Measurements from ENCODE around the gene EDDM3A. TPM values are rescaled to one million over a fixed set of nuclear protein-coding genes. Genes with fewer than 3 reads are reported as not detected.

The EDDM3A gene
- total and polyA plus RNA-seq, 2 of the 13 experiments (the other 11 are each of a cell fraction or from before 2014, with no cell fraction given) = not detected

DNA sequence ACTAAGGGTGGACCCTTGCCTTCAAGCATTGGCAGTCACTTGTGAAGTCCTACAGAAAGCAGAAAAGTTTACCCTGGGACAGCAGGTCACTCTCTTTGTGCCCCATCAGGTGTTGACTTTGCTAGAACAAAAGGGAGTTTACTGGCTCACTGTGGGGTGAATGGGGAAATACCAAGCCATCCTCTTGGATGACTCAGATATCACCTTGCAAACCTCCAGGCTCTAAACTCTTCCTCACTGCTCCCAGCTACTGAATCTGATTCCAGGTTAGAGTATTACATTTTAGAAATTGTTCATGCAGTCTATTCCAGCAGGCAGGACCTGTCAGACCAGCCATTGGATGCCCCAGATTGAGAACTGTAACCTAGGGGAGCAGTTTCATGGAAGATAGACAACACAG, 15.3 kb downstream of the EDDM3A start:
- Histone ChIP-seq H3K4me1 (ENCODE audit: insufficient read depth, low read length) (no peaks in the 10 kb centered on the region), H3K4me3 (replicated peaks in 1 of 3; ENCODE audit: insufficient read depth in 1 of 3, low read depth in 2 of 3, low read length in 3 of 3) (no peak overlapping the region), H2AFZ (ENCODE audit: low read length) (no peak overlapping the region), H3K36me3 (replicated peaks in 1 of 2; ENCODE audit: control insufficient read depth in 1 of 2, insufficient read depth in 2 of 2, low read length in 2 of 2) (no peaks in the 10 kb centered on the region), H3K9ac (ENCODE audit: insufficient read depth, low read depth, low read length) (no peak overlapping the region), H4K20me1 (ENCODE audit: insufficient read depth, low read length) (no peaks in the 10 kb centered on the region), H3K79me2 (ENCODE audit: insufficient read depth, low read length) (no peaks in the 10 kb centered on the region), H3K27me3 (ENCODE audit: control insufficient read depth in 1 of 2, insufficient read depth in 2 of 2, low read length in 2 of 2) (no peaks in the 10 kb centered on the region), H3K4me2 (ENCODE audit: low read depth, low read length) (no peak overlapping the region), H3K27ac (ENCODE audit: extremely low read length, insufficient read depth, low read length) (no peak overlapping the region), H3K9me3 (ENCODE audit: low read length) (no peaks in the 10 kb centered on the region)
- in situ Hi-C loops (cut with HindIII; ENCODE audit: extremely low pct_ligation_motif_present, low pct_unique_long_range_greater_than_20kb) = no loop called here
- DNase-seq (ENCODE audit: low spot score) (no peak), ATAC-seq (no peak), FAIRE-seq (no peak)
- ChIA-PET CTCF (ENCODE audit: low intra/inter-chr PET ratio, low total read pairs) (no interaction called here), POLR2A (no interaction called here)
- intact Hi-C loops (cut with micrococcal nuclease; ENCODE audit: unreplicated experiment) = no loop called here
- TF ChIP-seq, protein P1, sequence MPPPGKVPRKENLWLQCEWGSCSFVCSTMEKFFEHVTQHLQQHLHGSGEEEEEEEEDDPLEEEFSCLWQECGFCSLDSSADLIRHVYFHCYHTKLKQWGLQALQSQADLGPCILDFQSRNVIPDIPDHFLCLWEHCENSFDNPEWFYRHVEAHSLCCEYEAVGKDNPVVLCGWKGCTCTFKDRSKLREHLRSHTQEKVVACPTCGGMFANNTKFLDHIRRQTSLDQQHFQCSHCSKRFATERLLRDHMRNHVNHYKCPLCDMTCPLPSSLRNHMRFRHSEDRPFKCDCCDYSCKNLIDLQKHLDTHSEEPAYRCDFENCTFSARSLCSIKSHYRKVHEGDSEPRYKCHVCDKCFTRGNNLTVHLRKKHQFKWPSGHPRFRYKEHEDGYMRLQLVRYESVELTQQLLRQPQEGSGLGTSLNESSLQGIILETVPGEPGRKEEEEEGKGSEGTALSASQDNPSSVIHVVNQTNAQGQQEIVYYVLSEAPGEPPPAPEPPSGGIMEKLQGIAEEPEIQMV (CRISPR knock-in tag; IDR thresholded peaks at IDR 0.05; ENCODE audit: low read depth) = no peak
- TF ChIP-seq ARID3A (IDR thresholded peaks at IDR 0.05; ENCODE audit: low read depth, low read length) = no peak
- no peak for TF ChIP-seq THAP11 (CRISPR knock-in tag; IDR thresholded peaks at IDR 0.05)
- TF ChIP-seq KLF16 (CRISPR knock-in tag; IDR thresholded peaks at IDR 0.05) = no peak
- no peak for TF ChIP-seq SIX4 (CRISPR knock-in tag; IDR thresholded peaks at IDR 0.05)
- no TSS peak for BruUV-seq (replicated peaks)

DNA sequence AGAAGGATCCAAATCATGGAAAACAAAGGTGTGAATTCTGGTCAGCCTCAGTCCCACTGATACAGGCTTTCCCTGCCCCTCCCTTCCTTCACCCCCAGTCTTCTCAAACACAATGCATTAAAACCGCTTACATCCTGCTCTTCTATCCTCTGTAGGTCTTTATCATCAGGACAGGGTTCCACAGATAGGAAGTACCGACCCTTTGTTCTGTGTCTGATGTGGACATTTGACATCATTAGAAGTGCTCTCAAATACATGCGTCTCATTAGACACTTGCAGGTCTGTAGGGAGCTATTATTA, 22.9 kb downstream of the EDDM3A start:
- FAIRE-seq (no peak), DNase-seq (ENCODE audit: low spot score) (no peak), ATAC-seq (no peak)
- Histone ChIP-seq H2AFZ (ENCODE audit: low read length) (no peak overlapping the region), H3K4me2 (ENCODE audit: low read depth, low read length) (no peak overlapping the region), H3K27ac (ENCODE audit: extremely low read length, insufficient read depth, low read length) (no peak overlapping the region), H3K9me3 (ENCODE audit: low read length) (no peaks in the 10 kb centered on the region), H3K9ac (ENCODE audit: insufficient read depth, low read depth, low read length) (no peak overlapping the region), H3K27me3 (ENCODE audit: control insufficient read depth in 1 of 2, insufficient read depth in 2 of 2, low read length in 2 of 2) (no peaks in the 10 kb centered on the region; a peak in 1 of 5 replicates), H3K4me3 (replicated peaks in 1 of 3; ENCODE audit: insufficient read depth in 1 of 3, low read depth in 2 of 3, low read length in 3 of 3) (no peak overlapping the region), H3K36me3 (replicated peaks in 1 of 2; ENCODE audit: control insufficient read depth in 1 of 2, insufficient read depth in 2 of 2, low read length in 2 of 2) (no peaks in the 10 kb centered on the region), H4K20me1 (ENCODE audit: insufficient read depth, low read length) (no peaks in the 10 kb centered on the region), H3K79me2 (ENCODE audit: insufficient read depth, low read length) (no peaks in the 10 kb centered on the region), H3K4me1 (ENCODE audit: insufficient read depth, low read length) (no peaks in the 10 kb centered on the region)
- CTCF ChIA-PET (ENCODE audit: low intra/inter-chr PET ratio, low total read pairs) = no interaction called here
- no TSS peak for BruUV-seq (replicated peaks)
- 7% methylated on average over 3 of the region's 3 CpGs for WGBS (ENCODE audit: low lambda C conversion rate)
- in situ Hi-C loops (cut with HindIII; ENCODE audit: extremely low pct_ligation_motif_present, low pct_unique_long_range_greater_than_20kb) = no loop called here
- intact Hi-C loops (cut with micrococcal nuclease; ENCODE audit: unreplicated experiment) = no loop called here
- POLR2A ChIA-PET = no interaction called here
- TF ChIP-seq NCOA5 (CRISPR knock-in tag; IDR thresholded peaks at IDR 0.05) (no peak), TFAP4 (IDR thresholded peaks at IDR 0.05; ENCODE audit: borderline replicate concordance, low read depth) (no peak), ZNF12 (CRISPR knock-in tag; IDR thresholded peaks at IDR 0.05) (no peak), ATRX (CRISPR knock-in tag; IDR thresholded peaks at IDR 0.05; ENCODE audit: borderline replicate concordance) (no peak), MAFG (CRISPR knock-in tag; IDR thresholded peaks at IDR 0.05) (no peak), TCF7 (IDR thresholded peaks at IDR 0.05; ENCODE audit: low read depth) (no peak), EZH2 (conservative IDR thresholded peaks at IDR 0.05; ENCODE audit: low read depth, low read length) (no peak), ZNF280D (CRISPR knock-in tag; IDR thresholded peaks at IDR 0.05) (no peak), ZNF879 (CRISPR knock-in tag; IDR thresholded peaks at IDR 0.05) (no peak)
